Parathyroid adenoma (tissue), 2 donors: ENCODE results near the gene OSBPL5.

Experiments used
- H2AFZ ChIP-seq: fragments of 300-600 bp; sonication (generic); one replicate; pipeline ENCODE4 v1.7.0; 2017; ENCODE audit warnings: antibody characterized with exemption, mild to moderate bottlenecking
- H3K27ac ChIP-seq: fragments of 300-600 bp; sonication (generic); one replicate; pipeline ENCODE4 v1.7.0; 2017
- H3K27me3 ChIP-seq: fragments of 300-600 bp; sonication (generic); one replicate; pipeline ENCODE4 v1.7.0; 2017; ENCODE audit warnings: low read length; ENCODE audit not compliant: control insufficient read depth, insufficient read depth
- H3K36me3 ChIP-seq: fragments of 300-600 bp; sonication (generic); one replicate; pipeline ENCODE4 v1.7.0; 2017; ENCODE audit warnings: low read length; ENCODE audit not compliant: control insufficient read depth, insufficient read depth
- H3K4me1 ChIP-seq: fragments of 300-600 bp; sonication (generic); one replicate; pipeline ENCODE4 v1.7.0; 2017; ENCODE audit warnings: control low read depth
- H3K4me2 ChIP-seq: fragments of 300-600 bp; sonication (generic); one replicate; pipeline ENCODE4 v1.7.0; 2017; ENCODE audit warnings: low read length
- H3K4me3 ChIP-seq: fragments of 300-600 bp; sonication (generic); one replicate; pipeline ENCODE4 v1.7.0; 2017; ENCODE audit warnings: low read depth, low read length
- H3K79me2 ChIP-seq: fragments of 300-600 bp; sonication (generic); one replicate; pipeline ENCODE4 v1.7.0; 2017; ENCODE audit warnings: control low read depth
- H3K9ac ChIP-seq: fragments of 300-600 bp; sonication (generic); one replicate; pipeline ENCODE4 v1.7.0; 2017; ENCODE audit warnings: mild to moderate bottlenecking
- H3K9me3 ChIP-seq: fragments of 300-600 bp; sonication (generic); one replicate; pipeline ENCODE4 v1.7.0; 2017; ENCODE audit warnings: low read length; ENCODE audit not compliant: control insufficient read depth
- TF ChIP-seq, protein P1 (sequence below): fragments of 300-600 bp; sonication (generic); IDR thresholded peaks from one replicate; pipeline ENCODE4 v1.7.0; 2017; ENCODE audit warnings: antibody characterized with exemption, mild to moderate bottlenecking
- donor health status: primary hyperparathyroidism.

The OSBPL5 gene

DNA sequence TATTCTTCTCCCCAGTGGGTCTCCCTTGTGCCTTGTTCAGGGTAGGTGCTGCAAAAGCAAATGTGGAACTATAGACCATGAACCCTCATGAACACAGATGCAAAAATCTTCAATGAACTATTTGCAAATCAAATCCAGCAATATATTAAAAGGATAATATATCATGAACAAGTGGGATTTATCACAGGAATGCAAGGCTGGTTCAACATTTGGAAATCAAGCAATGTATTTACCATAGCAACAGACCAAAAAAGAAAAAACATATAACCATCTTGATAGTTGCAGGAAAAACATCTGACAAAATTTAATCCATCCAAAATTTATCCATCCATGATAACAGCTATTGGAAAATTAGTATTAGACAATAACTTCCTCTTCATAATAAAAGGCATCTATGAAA, 11.4 kb upstream of the OSBPL5 start:
- Histone ChIP-seq H3K27ac (no peak overlapping the region), H2AFZ (no peak overlapping the region), H3K79me2 (no peaks in the 10 kb centered on the region), H3K4me3 (no peak overlapping the region), H3K9me3 (no peaks in the 10 kb centered on the region), H3K36me3 (no peaks in the 10 kb centered on the region), H3K4me1 (no peaks in the 10 kb centered on the region), H3K27me3 (no peaks in the 10 kb centered on the region), H3K9ac (no peak overlapping the region), H3K4me2 (no peak overlapping the region)
- TF ChIP-seq, protein P1, sequence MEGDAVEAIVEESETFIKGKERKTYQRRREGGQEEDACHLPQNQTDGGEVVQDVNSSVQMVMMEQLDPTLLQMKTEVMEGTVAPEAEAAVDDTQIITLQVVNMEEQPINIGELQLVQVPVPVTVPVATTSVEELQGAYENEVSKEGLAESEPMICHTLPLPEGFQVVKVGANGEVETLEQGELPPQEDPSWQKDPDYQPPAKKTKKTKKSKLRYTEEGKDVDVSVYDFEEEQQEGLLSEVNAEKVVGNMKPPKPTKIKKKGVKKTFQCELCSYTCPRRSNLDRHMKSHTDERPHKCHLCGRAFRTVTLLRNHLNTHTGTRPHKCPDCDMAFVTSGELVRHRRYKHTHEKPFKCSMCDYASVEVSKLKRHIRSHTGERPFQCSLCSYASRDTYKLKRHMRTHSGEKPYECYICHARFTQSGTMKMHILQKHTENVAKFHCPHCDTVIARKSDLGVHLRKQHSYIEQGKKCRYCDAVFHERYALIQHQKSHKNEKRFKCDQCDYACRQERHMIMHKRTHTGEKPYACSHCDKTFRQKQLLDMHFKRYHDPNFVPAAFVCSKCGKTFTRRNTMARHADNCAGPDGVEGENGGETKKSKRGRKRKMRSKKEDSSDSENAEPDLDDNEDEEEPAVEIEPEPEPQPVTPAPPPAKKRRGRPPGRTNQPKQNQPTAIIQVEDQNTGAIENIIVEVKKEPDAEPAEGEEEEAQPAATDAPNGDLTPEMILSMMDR = no peak

DNA sequence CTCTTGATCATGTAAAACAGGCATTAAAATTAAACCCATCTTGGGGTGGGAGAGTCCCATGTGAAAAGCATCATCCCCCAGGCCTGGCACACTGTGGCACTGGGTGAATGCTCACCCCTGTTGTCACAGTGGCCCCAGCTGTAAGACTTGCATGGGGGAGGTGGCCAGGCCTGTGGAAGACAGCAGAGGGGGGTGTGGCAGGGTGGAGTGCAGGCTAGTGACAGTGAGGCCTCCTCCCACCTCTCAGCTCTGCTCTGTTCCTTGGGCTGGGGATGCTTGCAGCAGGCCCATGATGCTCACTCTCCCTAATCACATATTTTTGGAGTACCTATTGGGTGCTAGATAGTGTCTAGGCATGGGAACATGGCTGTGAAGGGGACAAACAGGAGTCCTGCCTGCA, 10.1 kb upstream of the OSBPL5 start:
- H3K9ac ChIP-seq = no peak overlapping the region
- TF ChIP-seq, protein P1 = no peak
- no peak overlapping the region for H3K4me3 ChIP-seq
- H3K79me2 ChIP-seq = no peaks in the 10 kb centered on the region
- H3K36me3 ChIP-seq = no peaks in the 10 kb centered on the region
- no peak overlapping the region for H3K4me2 ChIP-seq
- no peaks in the 10 kb centered on the region for H3K9me3 ChIP-seq
- H2AFZ ChIP-seq = no peak overlapping the region
- H3K27ac ChIP-seq = no peak overlapping the region
- no peaks in the 10 kb centered on the region for H3K4me1 ChIP-seq
- no peaks in the 10 kb centered on the region for H3K27me3 ChIP-seq

DNA sequence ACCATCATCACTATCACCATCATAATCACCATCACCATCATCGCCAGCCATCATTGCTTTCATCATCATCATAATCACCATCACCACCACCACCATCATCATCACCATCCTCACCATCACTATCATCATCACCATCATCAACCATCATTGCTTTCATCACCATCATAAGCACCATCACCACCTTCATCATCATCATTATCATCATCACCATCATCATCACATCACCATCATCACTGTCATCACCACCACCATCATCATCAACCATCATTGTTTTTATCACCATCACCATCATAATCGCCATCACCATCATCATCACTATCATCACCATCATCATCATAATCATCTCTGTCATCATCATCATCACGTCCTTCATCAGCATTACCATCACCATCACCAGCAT, 9.3 kb upstream of the OSBPL5 start:
- Histone ChIP-seq H3K27ac (no peak overlapping the region), H3K9ac (no peak overlapping the region), H3K27me3 (no peaks in the 10 kb centered on the region), H2AFZ (no peak overlapping the region), H3K4me3 (no peak overlapping the region), H3K36me3 (no peaks in the 10 kb centered on the region), H3K79me2 (no peaks in the 10 kb centered on the region), H3K9me3 (no peaks in the 10 kb centered on the region), H3K4me2 (no peak overlapping the region), H3K4me1 (peaks cover 4% of the 10 kb centered on the region)
- TF ChIP-seq, protein P1 = no peak

DNA sequence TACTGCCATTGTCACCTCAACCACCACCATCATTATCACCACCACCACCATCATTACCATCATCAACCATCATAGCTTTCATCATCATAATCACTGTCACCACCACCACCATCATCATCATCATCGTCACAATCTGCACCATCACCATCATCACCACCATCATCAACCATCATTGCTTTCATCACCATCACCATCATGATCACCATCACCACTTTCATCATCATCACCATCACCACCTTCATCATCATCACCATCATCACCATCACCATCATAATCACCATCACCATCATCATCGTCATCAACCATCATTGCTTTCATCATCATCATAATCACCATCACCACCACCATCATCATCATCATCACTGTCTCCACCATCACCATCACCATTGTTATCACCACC, 8.7 kb upstream of the OSBPL5 start:
- Histone ChIP-seq H3K9ac (no peak overlapping the region), H3K9me3 (no peaks in the 10 kb centered on the region), H3K27ac (no peak overlapping the region), H3K79me2 (no peaks in the 10 kb centered on the region), H3K36me3 (no peaks in the 10 kb centered on the region), H3K4me2 (no peak overlapping the region), H2AFZ (no peak overlapping the region), H3K4me3 (no peak overlapping the region), H3K4me1 (peaks cover 4% of the 10 kb centered on the region), H3K27me3 (no peaks in the 10 kb centered on the region)
- TF ChIP-seq, protein P1 = no peak

DNA sequence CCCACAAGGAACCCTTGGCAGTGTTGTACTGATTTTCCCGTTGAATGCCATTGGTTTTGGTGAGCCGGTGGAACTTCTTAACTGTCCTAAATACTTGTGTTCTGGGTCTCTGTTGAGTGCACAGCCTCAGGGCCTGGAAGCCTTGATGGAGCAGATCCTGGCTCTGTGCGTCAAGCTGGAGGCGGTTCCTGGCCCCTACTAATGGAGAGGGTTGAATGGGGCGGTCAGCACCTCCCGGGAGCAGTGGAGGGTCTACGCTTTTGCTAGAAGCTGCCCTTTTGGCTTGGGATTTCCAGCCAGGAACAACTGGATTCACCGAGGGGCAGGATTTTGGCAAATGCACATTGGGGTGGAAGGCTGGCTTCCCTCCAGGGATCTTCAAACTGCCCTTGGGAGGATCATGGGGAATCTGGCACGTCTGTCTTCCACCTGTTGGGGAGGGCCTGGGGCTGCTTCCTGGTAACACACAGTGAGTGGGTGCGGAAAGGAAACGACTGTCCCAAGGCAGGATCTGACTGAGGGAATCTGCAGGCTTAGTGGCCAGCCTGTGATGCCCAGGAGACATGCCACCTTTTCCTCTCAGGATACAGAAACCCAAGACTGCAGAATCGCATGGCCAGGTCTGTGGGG, 6.9 kb upstream of the OSBPL5 start:
- H3K4me3 ChIP-seq = no peak overlapping the region
- peaks cover 4% of the 10 kb centered on the region for H3K4me1 ChIP-seq
- no peak overlapping the region for H3K4me2 ChIP-seq
- H3K27me3 ChIP-seq = no peaks in the 10 kb centered on the region
- TF ChIP-seq, protein P1 = no peak
- H3K9me3 ChIP-seq = no peaks in the 10 kb centered on the region
- H3K27ac ChIP-seq = no peak overlapping the region
- H3K36me3 ChIP-seq = no peaks in the 10 kb centered on the region
- no peak overlapping the region for H2AFZ ChIP-seq
- no peaks in the 10 kb centered on the region for H3K79me2 ChIP-seq
- no peak overlapping the region for H3K9ac ChIP-seq
